WTC11 (cell line): ENCODE data around the gene RALBP1. TPM values are rescaled to one million over a fixed set of nuclear protein-coding genes. Genes with fewer than 3 reads are reported as not detected.

ENCODE experiments used
- ATAC-seq: fragments of 200-7000 bp; cut with Tn5 transposase; 2 replicates; pipeline ENCODE4 v1.10.0; 2021; ENCODE audit warnings: mild to moderate bottlenecking, moderate library complexity
- CTCF ChIA-PET: fragments of 300-600 bp; sonication (Branson Sonifier 250); formaldehyde crosslinking; loops from one replicate; lab custom pipeline; 2021; ENCODE audit warnings: antibody characterized with exemption; lab: Charles Lee
- POLR2A ChIA-PET: fragments of 350-600 bp; sonication (Branson Sonifier 250); formaldehyde crosslinking; loops from one replicate; lab custom pipeline; 2021; ENCODE audit warnings: antibody characterized with exemption; lab: Charles Lee
- DNase-seq: peaks from one replicate; pipeline ENCODE4 v3.0.0; 2021; ENCODE audit warnings: low spot score
- H3K27ac Mint-ChIP-seq: 2 replicates; pipeline ENCODE4 v1.8.0; 2021; ENCODE audit warnings: mixed read lengths
- H3K27me3 Mint-ChIP-seq: 2 replicates; pipeline ENCODE4 v1.8.0; 2021; ENCODE audit warnings: low read depth, mild to moderate bottlenecking, moderate library complexity, mixed read lengths
- H3K36me3 Mint-ChIP-seq: 2 replicates; pipeline ENCODE4 v1.8.0; 2021; ENCODE audit warnings: mixed read lengths
- H3K4me1 Mint-ChIP-seq: 2 replicates; pipeline ENCODE4 v1.8.0; 2022; ENCODE audit warnings: mixed read lengths
- H3K4me3 Mint-ChIP-seq: 2 replicates; pipeline ENCODE4 v1.8.0; 2021; ENCODE audit warnings: mild to moderate bottlenecking, moderate library complexity, mixed read lengths
- H3K9me3 Mint-ChIP-seq: 2 replicates; pipeline ENCODE4 v1.8.0; 2021; ENCODE audit warnings: mixed read lengths
- AR ChIP-seq: fragments of 250-450 bp; sonication (Bioruptor Pico); IDR thresholded peaks from 2 replicates; pipeline ENCODE4 v1.9.0; 2021; ENCODE audit warnings: mild to moderate bottlenecking
- ARID4B ChIP-seq: sonication (generic); formaldehyde crosslinking; IDR thresholded peaks from 2 replicates; pipeline ENCODE4 v1.8.0; 2023; ENCODE audit warnings: missing genetic modification reagents, mild to moderate bottlenecking, borderline replicate concordance
- CREM ChIP-seq: sonication (generic); formaldehyde crosslinking; IDR thresholded peaks from 2 replicates; pipeline ENCODE4 v1.8.1; 2022; ENCODE audit warnings: mild to moderate bottlenecking, missing genetic modification reagents, moderate library complexity
- E2F1 ChIP-seq: sonication (generic); formaldehyde crosslinking; IDR thresholded peaks from 2 replicates; pipeline ENCODE4 v1.8.0; 2022; ENCODE audit warnings: mild to moderate bottlenecking, missing genetic modification reagents
- FOXP1 ChIP-seq: sonication (generic); formaldehyde crosslinking; IDR thresholded peaks from 2 replicates; pipeline ENCODE4 v1.8.0; 2022; ENCODE audit warnings: missing genetic modification reagents, mild to moderate bottlenecking, moderate library complexity, borderline replicate concordance
- GRHL2 ChIP-seq: fragments of 250-450 bp; sonication (Bioruptor Pico); IDR thresholded peaks from 2 replicates; pipeline ENCODE4 v1.8.0; 2022; ENCODE audit warnings: mild to moderate bottlenecking, moderate library complexity; ENCODE audit not compliant: insufficient replicate concordance, severe bottlenecking
- GTF2I ChIP-seq: fragments of 250-450 bp; sonication (Bioruptor Pico); conservative IDR thresholded peaks from 2 replicates; pipeline ENCODE4 v1.4.0; 2021; ENCODE audit warnings: mild to moderate bottlenecking
- JAZF1 ChIP-seq: fragments of 250-450 bp; sonication (Bioruptor Pico); IDR thresholded peaks from 2 replicates; pipeline ENCODE4 v1.9.0; 2021; ENCODE audit warnings: moderate library complexity, mild to moderate bottlenecking, inconsistent platforms
- NFYB ChIP-seq: sonication (generic); formaldehyde crosslinking; conservative IDR thresholded peaks from 2 replicates; pipeline ENCODE4 v1.8.0; 2022; ENCODE audit warnings: low read depth, missing genetic modification reagents
- STAT6 ChIP-seq: sonication (generic); formaldehyde crosslinking; conservative IDR thresholded peaks from 2 replicates; pipeline ENCODE4 v1.8.1; 2023; ENCODE audit warnings: mild to moderate bottlenecking, low read depth, missing genetic modification reagents, moderate library complexity
- ZNF232 ChIP-seq: sonication (generic); formaldehyde crosslinking; IDR thresholded peaks from 2 replicates; pipeline ENCODE4 v1.8.0; 2022; ENCODE audit warnings: mild to moderate bottlenecking, missing genetic modification reagents
- ZNF396 ChIP-seq: fragments of 250-450 bp; sonication (Bioruptor Pico); IDR thresholded peaks from 2 replicates; pipeline ENCODE4 v1.8.0; 2021; ENCODE audit warnings: mild to moderate bottlenecking, moderate library complexity, borderline replicate concordance
- ZNF671 ChIP-seq: fragments of 250-450 bp; sonication (Bioruptor Pico); IDR thresholded peaks from 2 replicates; pipeline ENCODE4 v1.8.0; 2021; ENCODE audit warnings: mild to moderate bottlenecking
- total RNA-seq: library from RNA; stranded (reverse); gene quantifications from 3 replicates; pipeline ENCODE4 v1.2.3, GENCODE V29; 2021
- TF ChIP-seq, protein P1 (sequence below): fragments of 250-450 bp; sonication (Bioruptor Pico); IDR thresholded peaks from 2 replicates; pipeline ENCODE4 v1.9.0; 2021; ENCODE audit warnings: mild to moderate bottlenecking
- TF ChIP-seq, protein P2 (sequence below): sonication (generic); formaldehyde crosslinking; IDR thresholded peaks from 2 replicates; pipeline ENCODE4 v1.8.1; 2022; ENCODE audit warnings: mild to moderate bottlenecking, missing genetic modification reagents, moderate library complexity, borderline replicate concordance

Gene RALBP1
- total RNA-seq, 1 experiment from 2014 or later: 69.3 TPM

- TF ChIP-seq AR (CRISPR knock-in tag): no peak
Measured at GRCh38 chr18:9539938-9540337, 64.6 kb downstream of the RALBP1 start (continued).

- Mint-ChIP-seq H3K27me3 (no peaks in the 10 kb centered on the region), H3K36me3 (peaks cover 21% of the 10 kb centered on the region), H3K27ac (peak overlapping the region; percentile 49; the same call in 1 of the 2 replicates), H3K9me3 (no peaks in the 10 kb centered on the region), H3K4me3 (no peak overlapping the region), H3K4me1 (peaks cover 26% of the 10 kb centered on the region)
- TF ChIP-seq ZNF232 (CRISPR knock-in tag): no peak
- no peak for TF ChIP-seq FOXP1 (CRISPR knock-in tag)
- no peak for TF ChIP-seq E2F1 (CRISPR knock-in tag)
- TF ChIP-seq GTF2I (CRISPR knock-in tag): no peak
- TF ChIP-seq, protein P1, sequence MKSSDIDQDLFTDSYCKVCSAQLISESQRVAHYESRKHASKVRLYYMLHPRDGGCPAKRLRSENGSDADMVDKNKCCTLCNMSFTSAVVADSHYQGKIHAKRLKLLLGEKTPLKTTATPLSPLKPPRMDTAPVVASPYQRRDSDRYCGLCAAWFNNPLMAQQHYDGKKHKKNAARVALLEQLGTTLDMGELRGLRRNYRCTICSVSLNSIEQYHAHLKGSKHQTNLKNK (CRISPR knock-in tag): no peak
- no peak for TF ChIP-seq GRHL2 (CRISPR knock-in tag)
- CTCF ChIA-PET: no interaction called here
- no peak for DNase-seq
- POLR2A ChIA-PET: interaction anchor here (0.5 kb wide), 1 partner anchor 258 kb away, joined by 4 read pairs; no protein-coding TSS in a partner anchor
- ATAC-seq: no peak
Measured at GRCh38 chr18:9542924-9543323, 67.6 kb downstream of the RALBP1 start.

- Mint-ChIP-seq H3K9me3 (no peaks in the 10 kb centered on the region), H3K4me3 (no peak overlapping the region), H3K27me3 (no peaks in the 10 kb centered on the region), H3K36me3 (peaks cover 39% of the 10 kb centered on the region), H3K4me1 (peaks cover 24% of the 10 kb centered on the region), H3K27ac (no peak overlapping the region)
- ATAC-seq: no peak
- ChIA-PET POLR2A (no interaction called here), CTCF (interaction anchor here (0.6 to 1.5 kb wide), 2 partner anchors 30 to 351 kb away, joined by 4 to 6 read pairs; no protein-coding TSS in a partner anchor)
- no peak for TF ChIP-seq STAT6 (CRISPR knock-in tag)
- no peak for TF ChIP-seq JAZF1 (CRISPR knock-in tag)
- no peak for TF ChIP-seq ARID4B
- no peak for TF ChIP-seq ZNF396
- TF ChIP-seq, protein P2, sequence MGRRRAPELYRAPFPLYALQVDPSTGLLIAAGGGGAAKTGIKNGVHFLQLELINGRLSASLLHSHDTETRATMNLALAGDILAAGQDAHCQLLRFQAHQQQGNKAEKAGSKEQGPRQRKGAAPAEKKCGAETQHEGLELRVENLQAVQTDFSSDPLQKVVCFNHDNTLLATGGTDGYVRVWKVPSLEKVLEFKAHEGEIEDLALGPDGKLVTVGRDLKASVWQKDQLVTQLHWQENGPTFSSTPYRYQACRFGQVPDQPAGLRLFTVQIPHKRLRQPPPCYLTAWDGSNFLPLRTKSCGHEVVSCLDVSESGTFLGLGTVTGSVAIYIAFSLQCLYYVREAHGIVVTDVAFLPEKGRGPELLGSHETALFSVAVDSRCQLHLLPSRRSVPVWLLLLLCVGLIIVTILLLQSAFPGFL (CRISPR knock-in tag): no peak
- TF ChIP-seq CREM (CRISPR knock-in tag): no peak
- TF ChIP-seq ZNF671: no peak
- TF ChIP-seq ZNF232 (CRISPR knock-in tag): no peak
- no peak for TF ChIP-seq NFYB (CRISPR knock-in tag)
- DNase-seq: no peak
Measured at GRCh38 chr18:9545029-9545428, 69.7 kb downstream of the RALBP1 start.
